Duodenal mucosa (tissue), 2 donors: ENCODE data around the gene ATP2B2.
"Not testable (repeated sequence)": the region's sequence is repeated elsewhere in the genome, so short reads cannot be mapped to it uniquely, and the experiment has no call there.

Experiments used
- H3K27ac ChIP-seq: one replicate; pipeline ENCODE4 v1.7.0; 2013; ENCODE audit warnings: low read depth, low read length
- H3K27me3 ChIP-seq, 2 donors: one replicate each; pipeline ENCODE4 v1.7.0; 2013; ENCODE audit warnings: low read length in 2 of 2, control low read depth in 1 of 2; ENCODE audit not compliant: insufficient read depth in 2 of 2, control insufficient read depth in 1 of 2
- H3K36me3 ChIP-seq, 2 donors: one replicate each; pipeline ENCODE4 v1.7.0; 2013; ENCODE audit warnings: low read length in 2 of 2, control low read depth in 1 of 2; ENCODE audit not compliant: insufficient read depth in 2 of 2, control insufficient read depth in 1 of 2
- H3K4me1 ChIP-seq, 2 donors: one replicate each; pipeline ENCODE4 v1.7.0; 2013; ENCODE audit warnings: low read length in 2 of 2, control low read depth in 1 of 2; ENCODE audit not compliant: insufficient read depth in 2 of 2, control insufficient read depth in 1 of 2
- H3K4me3 ChIP-seq, 2 donors: one replicate each; pipeline ENCODE4 v1.7.0; 2013; ENCODE audit warnings: low read length in 2 of 2, low read depth in 1 of 2
- H3K9ac ChIP-seq, 2 donors: one replicate each; pipeline ENCODE4 v1.7.0; 2013; ENCODE audit warnings: low read length in 2 of 2, low read depth in 1 of 2
- H3K9me3 ChIP-seq, 2 donors: one replicate each; pipeline ENCODE4 v1.7.0; 2013; ENCODE audit warnings: low read length in 2 of 2, control low read depth in 1 of 2; ENCODE audit not compliant: control insufficient read depth in 1 of 2

ATP2B2 gene

GRCh38 chr3:10308678-10309077, 196.7 kb downstream of the ATP2B2 start:
- H3K27me3 ChIP-seq = no peaks in the 10 kb centered on the region
- no peaks in the 10 kb centered on the region for H3K9me3 ChIP-seq
- no peak overlapping the region for H3K4me3 ChIP-seq
- H3K4me1 ChIP-seq = no peaks in the 10 kb centered on the region
- peaks cover 51 to 88% of the 10 kb centered on the region in 2 donors for H3K36me3 ChIP-seq
- no peak overlapping the region for H3K27ac ChIP-seq
- no peak overlapping the region for H3K9ac ChIP-seq

- H3K9ac ChIP-seq = no peak overlapping the region
- H3K36me3 ChIP-seq = peaks cover 49 to 84% of the 10 kb centered on the region in 2 donors
- H3K9me3 ChIP-seq = no peaks in the 10 kb centered on the region
- H3K4me3 ChIP-seq = no peak overlapping the region
- no peaks in the 10 kb centered on the region for H3K27me3 ChIP-seq
- no peaks in the 10 kb centered on the region for H3K4me1 ChIP-seq
- H3K27ac ChIP-seq = no peak overlapping the region
Measured at GRCh38 chr3:10306156-10306555, 199.2 kb downstream of the ATP2B2 start.

GRCh38 chr3:10305331-10305902, 200.0 kb downstream of the ATP2B2 start:
- H3K27me3 ChIP-seq = no peaks in the 10 kb centered on the region
- H3K4me3 ChIP-seq = no peak overlapping the region
- H3K27ac ChIP-seq = no peak overlapping the region
- peaks cover 50 to 85% of the 10 kb centered on the region in 2 donors for H3K36me3 ChIP-seq
- H3K4me1 ChIP-seq = no peaks in the 10 kb centered on the region
- H3K9ac ChIP-seq = no peak overlapping the region
- H3K9me3 ChIP-seq = no peaks in the 10 kb centered on the region

- Histone ChIP-seq H3K9ac (no peak overlapping the region), H3K9me3 (no peaks in the 10 kb centered on the region), H3K27ac (no peak overlapping the region), H3K27me3 (no peaks in the 10 kb centered on the region), H3K36me3 (peaks cover 53 to 88% of the 10 kb centered on the region in 2 donors), H3K4me3 (no peak overlapping the region), H3K4me1 (no peaks in the 10 kb centered on the region)
Measured at GRCh38 chr3:10304905-10305304, 200.5 kb downstream of the ATP2B2 start.

- Histone ChIP-seq H3K36me3 (peaks cover 53 to 85% of the 10 kb centered on the region in 2 donors), H3K27ac (no peak overlapping the region), H3K4me3 (no peak overlapping the region), H3K9ac (no peak overlapping the region), H3K9me3 (no peaks in the 10 kb centered on the region), H3K27me3 (no peaks in the 10 kb centered on the region), H3K4me1 (peaks cover 0 to 2% of the 10 kb centered on the region in 2 donors)
Measured at GRCh38 chr3:10303785-10304184, 201.6 kb downstream of the ATP2B2 start.

- Histone ChIP-seq H3K27me3 (no peaks in the 10 kb centered on the region), H3K4me1 (peaks cover 0 to 2% of the 10 kb centered on the region in 2 donors), H3K27ac (no peak overlapping the region), H3K4me3 (no peak overlapping the region), H3K36me3 (peaks cover 53 to 87% of the 10 kb centered on the region in 2 donors), H3K9ac (no peak overlapping the region), H3K9me3 (no peaks in the 10 kb centered on the region)
Measured at GRCh38 chr3:10303105-10303504, 202.3 kb downstream of the ATP2B2 start.

- H3K9me3 ChIP-seq = no peaks in the 10 kb centered on the region
- no peak overlapping the region for H3K4me3 ChIP-seq
- H3K27ac ChIP-seq = no peak overlapping the region
- no peaks in the 10 kb centered on the region for H3K27me3 ChIP-seq
- peaks cover 40 to 65% of the 10 kb centered on the region in 2 donors for H3K36me3 ChIP-seq
- no peak overlapping the region for H3K9ac ChIP-seq
- H3K4me1 ChIP-seq = peaks cover 0 to 2% of the 10 kb centered on the region in 2 donors
Measured at GRCh38 chr3:10300087-10300486, 205.3 kb downstream of the ATP2B2 start.

GRCh38 chr3:10299679-10300078, 205.7 kb downstream of the ATP2B2 start:
- Histone ChIP-seq H3K27ac (no peak overlapping the region), H3K9ac (no peak overlapping the region), H3K9me3 (no peaks in the 10 kb centered on the region)

GRCh38 chr3:10299175-10299574, 206.2 kb downstream of the ATP2B2 start:
- no peaks in the 10 kb centered on the region for H3K27me3 ChIP-seq
- no peaks in the 10 kb centered on the region for H3K9me3 ChIP-seq
- H3K4me3 ChIP-seq = no peak overlapping the region
- H3K27ac ChIP-seq = no peak overlapping the region
- no peak overlapping the region for H3K9ac ChIP-seq
- H3K4me1 ChIP-seq = peaks cover 0 to 2% of the 10 kb centered on the region in 2 donors
- peaks cover 32 to 62% of the 10 kb centered on the region in 2 donors for H3K36me3 ChIP-seq

More at GRCh38 chr3:10299679-10300078, 205.7 kb downstream of the ATP2B2 start:
- no peaks in the 10 kb centered on the region for H3K27me3 ChIP-seq
- H3K4me3 ChIP-seq = no peak overlapping the region
- peaks cover 0 to 2% of the 10 kb centered on the region in 2 donors for H3K4me1 ChIP-seq
- H3K36me3 ChIP-seq = peaks cover 36 to 64% of the 10 kb centered on the region in 2 donors

- H3K4me3 ChIP-seq, H3K9me3 ChIP-seq, H3K27me3 ChIP-seq, H3K27ac ChIP-seq, H3K9ac ChIP-seq, H3K4me1 ChIP-seq: not testable (repeated sequence)
- H3K36me3 ChIP-seq = peaks cover 21 to 52% of the 10 kb centered on the region in 2 donors
Measured at GRCh38 chr3:10298064-10298463, 207.3 kb downstream of the ATP2B2 start.
